Kidney (tissue), 14 donors: ENCODE data around the gene RRP12. TPM values are rescaled to one million over a fixed set of nuclear protein-coding genes. Genes with fewer than 3 reads are reported as not detected.

Source experiments
- DNase-seq, 5 donors: peaks; one replicate each; pipeline ENCODE4 v3.0.0-alpha.2; 2013 to 2020
- FAIRE-seq: peaks from 2 replicates; lab custom pipeline; 2012; peaks lifted over from hg19 to GRCh38; lab: Jason Lieb, UNC
- H3K27ac ChIP-seq, 2 donors: one replicate each; pipeline ENCODE4 v1.7.0; 2013; ENCODE audit warnings: low read depth in 2 of 2, low read length in 2 of 2, inconsistent platforms in 1 of 2
- H3K27me3 ChIP-seq: one replicate; pipeline ENCODE4 v1.7.1; 2013; ENCODE audit warnings: low read length, inconsistent platforms; ENCODE audit not compliant: control insufficient read depth, insufficient read depth
- H3K36me3 ChIP-seq, 3 donors: one replicate each; pipeline versions ENCODE4 v1.7.0 to v1.7.1; 2013; ENCODE audit warnings: low read length in 3 of 3, control low read depth in 1 of 3, inconsistent platforms in 1 of 3; ENCODE audit not compliant: insufficient read depth in 3 of 3, control insufficient read depth in 2 of 3
- H3K4me1 ChIP-seq, 3 donors: one replicate each; pipeline versions ENCODE4 v1.7.0 to v1.7.1; 2013; ENCODE audit warnings: low read length in 3 of 3, inconsistent platforms in 1 of 3, low read depth in 1 of 3; ENCODE audit not compliant: control insufficient read depth in 2 of 3, insufficient read depth in 2 of 3
- H3K4me3 ChIP-seq, 3 donors: one replicate each; pipeline versions ENCODE4 v1.7.0 to v1.8.1; 2013; ENCODE audit warnings: low read length in 3 of 3, control low read depth in 1 of 3, inconsistent platforms in 1 of 3
- H3K9ac ChIP-seq, 3 donors: one replicate each; pipeline versions ENCODE4 v1.7.0 to v1.7.1; 2013; ENCODE audit warnings: low read length in 3 of 3, control low read depth in 1 of 3, inconsistent platforms in 1 of 3
- H3K9me3 ChIP-seq, 3 donors: one replicate each; pipeline versions ENCODE4 v1.7.0 to v1.7.1; 2013; ENCODE audit warnings: low read length in 3 of 3, control low read depth in 1 of 3, inconsistent platforms in 1 of 3; ENCODE audit not compliant: control insufficient read depth in 2 of 3, insufficient read depth in 1 of 3
- intact Hi-C: fragments of 100-400 bp; cut with DNase I; formaldehyde crosslinking; loops from one replicate; pipeline ENCODE4 v1.11.1; 2022
- polyA plus RNA-seq: library from polyadenylated mRNA; stranded (reverse); fragments of 350-450 nt; fragmentation: Illumina TruSeq; extraction: RNeasy Lipid Tissue Mini Kit (QIAGEN cat#74804); gene quantifications from one replicate; pipeline ENCODE4 v1.2.3, GENCODE V29; 2014; ENCODE audit warnings: low read depth, low replicate concordance; ENCODE audit not compliant: insufficient read depth
- total RNA-seq: library from RNA; stranded (reverse); fragmentation: NEBNext Ultra II Directional; extraction: Animal tissue kit (Norgen Biotek cat#: 25700); gene quantifications from one replicate; pipeline ENCODE4 v1.2.1, GENCODE V29; 2021
- TF ChIP-seq, protein P1 (sequence below): IDR thresholded peaks from 3 replicates; pipeline ENCODE4 v1.5.1; 2012; ENCODE audit warnings: mild to moderate bottlenecking, moderate library complexity, borderline replicate concordance; ENCODE audit not compliant: insufficient read depth; ENCODE audit errors: extremely low read depth
- donor health status: control.
- donor health status: control.
- donor health status: control.
- donor health status: control.
- donor health status: control.
- donor health status: DM: yes; HTN: yes; CAD: no.
- donor health status: Normal renal cell carcinoma (clear cell type).

RRP12 gene
- total and polyA plus RNA-seq, 2 donors from 2014 or later, result 9.7 to 30.0 TPM

GRCh38 chr10:97366572-97366971 is 34.6 kb downstream of the RRP12 start:
- no peak overlapping the region for H3K9ac ChIP-seq
- H3K27ac ChIP-seq, result no peak overlapping the region
- no peaks in the 10 kb centered on the region for H3K9me3 ChIP-seq
- H3K36me3 ChIP-seq, result peaks cover 0 to 8% (median 4%) of the 10 kb centered on the region in 3 donors
- DNase-seq (no peak), FAIRE-seq (no peak)
- TF ChIP-seq, protein P1, sequence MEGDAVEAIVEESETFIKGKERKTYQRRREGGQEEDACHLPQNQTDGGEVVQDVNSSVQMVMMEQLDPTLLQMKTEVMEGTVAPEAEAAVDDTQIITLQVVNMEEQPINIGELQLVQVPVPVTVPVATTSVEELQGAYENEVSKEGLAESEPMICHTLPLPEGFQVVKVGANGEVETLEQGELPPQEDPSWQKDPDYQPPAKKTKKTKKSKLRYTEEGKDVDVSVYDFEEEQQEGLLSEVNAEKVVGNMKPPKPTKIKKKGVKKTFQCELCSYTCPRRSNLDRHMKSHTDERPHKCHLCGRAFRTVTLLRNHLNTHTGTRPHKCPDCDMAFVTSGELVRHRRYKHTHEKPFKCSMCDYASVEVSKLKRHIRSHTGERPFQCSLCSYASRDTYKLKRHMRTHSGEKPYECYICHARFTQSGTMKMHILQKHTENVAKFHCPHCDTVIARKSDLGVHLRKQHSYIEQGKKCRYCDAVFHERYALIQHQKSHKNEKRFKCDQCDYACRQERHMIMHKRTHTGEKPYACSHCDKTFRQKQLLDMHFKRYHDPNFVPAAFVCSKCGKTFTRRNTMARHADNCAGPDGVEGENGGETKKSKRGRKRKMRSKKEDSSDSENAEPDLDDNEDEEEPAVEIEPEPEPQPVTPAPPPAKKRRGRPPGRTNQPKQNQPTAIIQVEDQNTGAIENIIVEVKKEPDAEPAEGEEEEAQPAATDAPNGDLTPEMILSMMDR, result no peak
- H3K4me1 ChIP-seq, result no peaks in the 10 kb centered on the region
- H3K4me3 ChIP-seq, result no peak overlapping the region
- H3K27me3 ChIP-seq, result no peaks in the 10 kb centered on the region
- intact Hi-C loops, result no loop called here

- Histone ChIP-seq H3K4me1 (no peaks in the 10 kb centered on the region), H3K36me3 (peaks cover 0 to 8% (median 4%) of the 10 kb centered on the region in 3 donors), H3K9me3 (no peaks in the 10 kb centered on the region), H3K27me3 (no peaks in the 10 kb centered on the region), H3K9ac (no peak overlapping the region), H3K4me3 (no peak overlapping the region), H3K27ac (no peak overlapping the region)
- FAIRE-seq, result no peak
- DNase-seq, result peak in 1 of 5 donors; percentile 11
- TF ChIP-seq, protein P1, result no peak
- intact Hi-C loops, result no loop called here
These were observed 35.3 kb downstream of the RRP12 start for GRCh38 chr10:97365761-97366351.

- DNase-seq (no peak), FAIRE-seq (no peak)
- intact Hi-C loops, result no loop called here
- H3K36me3 ChIP-seq, result peaks cover 0 to 5% (median 4%) of the 10 kb centered on the region in 3 donors
- no peak overlapping the region for H3K4me3 ChIP-seq
- no peaks in the 10 kb centered on the region for H3K4me1 ChIP-seq
- H3K27me3 ChIP-seq, result no peaks in the 10 kb centered on the region
- H3K9ac ChIP-seq, result no peak overlapping the region
- TF ChIP-seq, protein P1, result no peak
- H3K27ac ChIP-seq, result no peak overlapping the region
- no peaks in the 10 kb centered on the region for H3K9me3 ChIP-seq
These were observed 38.1 kb downstream of the RRP12 start for GRCh38 chr10:97363071-97363470.
